Measurements from ENCODE around the gene UGT2B15.
"Not testable (repeated sequence)": the region's sequence is repeated elsewhere in the genome, so short reads cannot be mapped to it uniquely, and the experiment has no call there.

The UGT2B15 gene

GRCh38 chr4:68670479-68670939, at the start of gene UGT2B15:
UGT2B15 (minus strand) TSS chr4:68670652; CDS start chr4:68670618, 34 bp downstream.
- DNase-seq (ENCODE audit: low read depth); H3K4me3 ChIP-seq (replicated peaks; ENCODE audit: low read depth, low read length): not testable (repeated sequence)

GRCh38 chr4:68719075-68719473, 48.6 kb upstream of the UGT2B15 start:
- DNase-seq (ENCODE audit: low read depth): no peak
- no peak for TF ChIP-seq CTCF (IDR thresholded peaks at IDR 0.05; ENCODE audit: low read length, missing control alignments)
- no peak overlapping the region for H3K4me3 ChIP-seq (replicated peaks; ENCODE audit: low read depth, low read length)

GRCh38 chr4:68718447-68719074, 48.1 kb upstream of the UGT2B15 start:
- H3K4me3 ChIP-seq (replicated peaks; ENCODE audit: low read depth, low read length): no peak overlapping the region
- no peak for DNase-seq (ENCODE audit: low read depth)
- TF ChIP-seq CTCF (IDR thresholded peaks at IDR 0.05; ENCODE audit: low read length, missing control alignments): no peak

- DNase-seq (ENCODE audit: low read depth): no peak
- H3K4me3 ChIP-seq (replicated peaks; ENCODE audit: low read depth, low read length): no peak overlapping the region
- no peak for TF ChIP-seq CTCF (IDR thresholded peaks at IDR 0.05; ENCODE audit: low read length, missing control alignments)
Measured at GRCh38 chr4:68717999-68718398, 47.5 kb upstream of the UGT2B15 start.

GRCh38 chr4:68714400-68714799, 43.9 kb upstream of the UGT2B15 start:
- DNase-seq (ENCODE audit: low read depth): no peak
- no peak overlapping the region for H3K4me3 ChIP-seq (replicated peaks; ENCODE audit: low read depth, low read length)
- no peak for TF ChIP-seq CTCF (IDR thresholded peaks at IDR 0.05; ENCODE audit: low read length, missing control alignments)

GRCh38 chr4:68712207-68712606, 41.8 kb upstream of the UGT2B15 start:
- TF ChIP-seq CTCF (IDR thresholded peaks at IDR 0.05; ENCODE audit: low read length, missing control alignments): no peak
- no peak overlapping the region for H3K4me3 ChIP-seq (replicated peaks; ENCODE audit: low read depth, low read length)
- DNase-seq (ENCODE audit: low read depth): no peak

GRCh38 chr4:68708566-68708965, 38.1 kb upstream of the UGT2B15 start:
- TF ChIP-seq CTCF (IDR thresholded peaks at IDR 0.05; ENCODE audit: low read length, missing control alignments): no peak
- no peak for DNase-seq (ENCODE audit: low read depth)
- no peak overlapping the region for H3K4me3 ChIP-seq (replicated peaks; ENCODE audit: low read depth, low read length)

- not testable (repeated sequence) for DNase-seq (ENCODE audit: low read depth); H3K4me3 ChIP-seq (replicated peaks; ENCODE audit: low read depth, low read length)
Measured at GRCh38 chr4:68703168-68703567, 32.7 kb upstream of the UGT2B15 start.

Data from fibroblast of pulmonary artery (primary cell).